Nasal cavity respiratory epithelium epithelial cell of viscerocranial mucosa (primary cell): ENCODE measurements around the gene ISM1. TPM values are rescaled to one million over a fixed set of nuclear protein-coding genes. Genes with fewer than 3 reads are reported as not detected.

Source experiments
- total RNA-seq: library from RNA; depleted of rRNA; stranded (reverse); fragments of >200 nt; gene quantifications from 2 replicates; pipeline ENCODE4 v1.2.3, GENCODE V29; 2014

Gene ISM1
- total RNA-seq = 0.14 and 0.34 TPM in 2 replicates

DNA sequence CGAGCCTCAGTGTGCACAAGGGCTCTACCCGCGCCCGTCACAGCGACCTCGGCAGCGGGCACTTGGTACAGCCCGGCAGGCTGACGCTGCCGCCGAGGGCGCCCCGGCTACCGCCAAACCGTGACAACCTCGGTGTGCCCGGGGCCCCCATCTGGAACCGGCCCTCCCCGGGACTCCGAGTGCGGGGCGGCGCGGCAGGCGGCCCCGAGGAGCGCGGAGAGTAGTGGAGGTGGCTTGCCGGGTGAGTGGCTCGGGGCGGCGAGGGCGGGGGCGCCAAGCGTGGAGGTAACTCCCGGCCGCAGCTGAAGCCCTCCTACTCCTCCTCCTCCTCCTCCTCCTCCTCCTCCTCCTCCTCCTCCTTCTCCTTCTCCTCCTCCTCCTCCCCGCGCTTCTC, at the start of gene ISM1:
Gene ISM1 (plus strand): TSS at position 371 of the 394 bp plus-strand sequence. CDS start 503 bp downstream, outside the sequence.

Other genes with a start within 250 kb of the ISM1 start
- gene SPTLC3, start 212.3 kb upstream of the ISM1 start, total RNA-seq = 4.1 and 7.3 TPM in 2 replicates